IMR-90 (cell line): Measurements from ENCODE around the gene GNAO1. TPM values are rescaled to one million over a fixed set of nuclear protein-coding genes. Genes with fewer than 3 reads are reported as not detected.

Experiments used
- ATAC-seq: fragments of 200-7000 bp; cut with Tn5 transposase; 2 replicates; pipeline ENCODE4 v1.9.1; 2020; ENCODE audit warnings: low read depth, mild to moderate bottlenecking, moderate library complexity
- BruUV-seq: library from RNA; stranded (reverse); fragments of 400-500 nt; replicated peaks from 2 replicates; lab custom pipeline; 2021; lab: Mats Ljungman, UMichigan
- CTCF ChIA-PET: fragments of 300-600 bp; formaldehyde crosslinking; extraction: SDS; loops from one replicate; lab custom pipeline; 2021; ENCODE audit warnings: antibody characterized with exemption; lab: Yijun Ruan, JAX
- POLR2A ChIA-PET: fragments of 300-600 bp; sonication (Branson Sonifier 250); formaldehyde crosslinking; loops from one replicate; lab custom pipeline; 2022; ENCODE audit warnings: antibody characterized with exemption; ENCODE audit not compliant: unreplicated experiment; lab: Charles Lee
- DNase-seq: peaks from one replicate; pipeline ENCODE4 v3.0.0; 2013
- H2AFZ ChIP-seq: replicated peaks from 2 replicates; pipeline ENCODE3; 2013; ENCODE audit warnings: low read length, mild to moderate bottlenecking; ENCODE audit not compliant: poor library complexity
- H2AK5ac ChIP-seq: 2 replicates; pipeline ENCODE4 v1.6.1; 2013; ENCODE audit warnings: low read depth, low read length, inconsistent platforms
- H2AK9ac ChIP-seq: replicated peaks from 2 replicates; pipeline ENCODE3; 2013; ENCODE audit warnings: mild to moderate bottlenecking, low read depth, low read length, moderate library complexity; ENCODE audit not compliant: poor library complexity
- H2BK120ac ChIP-seq: 2 replicates; pipeline ENCODE4 v1.6.1; 2013; ENCODE audit warnings: low read depth, low read length, inconsistent platforms
- H2BK15ac ChIP-seq: 3 replicates; pipeline ENCODE4 v1.6.1; 2013; ENCODE audit warnings: low read depth, low read length, inconsistent platforms
- H2BK20ac ChIP-seq: 2 replicates; pipeline ENCODE4 v1.6.1; 2013; ENCODE audit warnings: low read depth, mild to moderate bottlenecking, inconsistent platforms, low read length, moderate library complexity
- H2BK5ac ChIP-seq: 2 replicates; pipeline ENCODE4 v1.6.1; 2013; ENCODE audit warnings: mild to moderate bottlenecking, low read depth, low read length, inconsistent platforms; ENCODE audit not compliant: poor library complexity, severe bottlenecking
- H3K14ac ChIP-seq: replicated peaks from 2 replicates; pipeline ENCODE4 v1.6.1; 2013; ENCODE audit warnings: low read depth, low read length, inconsistent platforms
- H3K18ac ChIP-seq: 2 replicates; pipeline ENCODE4 v1.6.1; 2013; ENCODE audit warnings: low read depth, low read length, control low read depth
- H3K23ac ChIP-seq: 2 replicates; pipeline ENCODE4 v1.6.1; 2013; ENCODE audit warnings: low read depth, low read length, inconsistent platforms
- H3K27ac ChIP-seq: 2 replicates; pipeline ENCODE4 v1.5.1; 2013; ENCODE audit warnings: mild to moderate bottlenecking, control low read depth, low read length; ENCODE audit not compliant: insufficient read depth
- H3K27me3 ChIP-seq: 2 replicates; pipeline ENCODE4 v1.6.1; 2013; ENCODE audit warnings: low read length; ENCODE audit not compliant: control insufficient read depth, insufficient read depth
- H3K36me3 ChIP-seq: 2 replicates; pipeline ENCODE4 v1.6.1; 2013; ENCODE audit warnings: low read length, mixed read lengths; ENCODE audit not compliant: control insufficient read depth, insufficient read depth
- H3K4ac ChIP-seq: 2 replicates; pipeline ENCODE4 v1.6.1; 2013; ENCODE audit warnings: low read depth, low read length, inconsistent platforms
- H3K4me1 ChIP-seq: 2 replicates; pipeline ENCODE4 v1.6.1; 2013; ENCODE audit warnings: low read length, mixed read lengths; ENCODE audit not compliant: control insufficient read depth, insufficient read depth
- H3K4me2 ChIP-seq: 2 replicates; pipeline ENCODE4 v1.6.1; 2013; ENCODE audit warnings: low read depth, mild to moderate bottlenecking, control low read depth, low read length, moderate library complexity
- H3K4me3 ChIP-seq: 2 replicates; pipeline ENCODE4 v1.5.1; 2013; ENCODE audit warnings: low read depth, mild to moderate bottlenecking, control low read depth, low read length, moderate library complexity; ENCODE audit not compliant: insufficient read depth
- H3K56ac ChIP-seq: 2 replicates; pipeline ENCODE4 v1.6.1; 2013; ENCODE audit warnings: low read length, inconsistent platforms; ENCODE audit not compliant: insufficient read depth; ENCODE audit errors: extremely low read depth
- H3K79me1 ChIP-seq, 2 experiments: 2 replicates each; pipeline ENCODE4 v1.6.1; 2013; ENCODE audit warnings: low read length in 2 of 2, inconsistent platforms in 1 of 2, low read depth in 1 of 2
- H3K9ac ChIP-seq: 2 replicates; pipeline ENCODE4 v1.6.1; 2013; ENCODE audit warnings: low read depth, low read length, control low read depth
- H3K9me1 ChIP-seq: 2 replicates; pipeline ENCODE4 v1.6.1; 2013; ENCODE audit warnings: low read length, inconsistent platforms; ENCODE audit not compliant: insufficient read depth
- H3K9me3 ChIP-seq: 2 replicates; pipeline ENCODE4 v1.6.1; 2013; ENCODE audit warnings: low read length; ENCODE audit not compliant: control insufficient read depth, insufficient read depth
- H4K20me1 ChIP-seq: 2 replicates; pipeline ENCODE4 v1.6.1; 2013; ENCODE audit warnings: low read length, inconsistent platforms; ENCODE audit not compliant: insufficient read depth
- H4K5ac ChIP-seq: 2 replicates; pipeline ENCODE4 v1.6.1; 2013; ENCODE audit warnings: mild to moderate bottlenecking, low read depth, low read length, control low read depth
- H4K8ac ChIP-seq, 2 experiments: 2 replicates each; pipeline ENCODE4 v1.6.1; 2013; ENCODE audit warnings: low read depth in 2 of 2, low read length in 2 of 2, control low read depth in 1 of 2, inconsistent platforms in 1 of 2
- H4K91ac ChIP-seq: 2 replicates; pipeline ENCODE4 v1.6.1; 2013; ENCODE audit warnings: low read depth, low read length, inconsistent platforms; ENCODE audit not compliant: insufficient read depth
- MAZ ChIP-seq: IDR thresholded peaks from 2 replicates; pipeline ENCODE4 v1.6.1; 2012; ENCODE audit warnings: low read depth, mild to moderate bottlenecking, low read length, improper control_type of control experiment, moderate library complexity, borderline replicate concordance
- NFE2L2 ChIP-seq: fragments of 150-350 bp; IDR thresholded peaks from 2 replicates; pipeline ENCODE4 v1.6.1; 2016; ENCODE audit warnings: low read depth, mild to moderate bottlenecking, low read length
- SMC3 ChIP-seq: fragments of 150-350 bp; IDR thresholded peaks from 2 replicates; pipeline ENCODE4 v1.6.1; 2016; ENCODE audit warnings: low read depth, mild to moderate bottlenecking, antibody characterized with exemption, low read length, moderate library complexity
- dilution Hi-C: fragments of 300-500 bp; cut with HindIII; formaldehyde crosslinking; loops from one replicate; pipeline ENCODE4 v1.14.3; 2018; ENCODE audit warnings: low sequenced_read_pairs; ENCODE audit not compliant: unreplicated experiment
- in situ Hi-C: fragments of 300-500 bp; cut with MboI; formaldehyde crosslinking; loops from 3 replicates; pipeline ENCODE4 v1.14.3; 2019; ENCODE audit warnings: low sequenced_read_pairs, inconsistent platforms, mixed read lengths
- intact Hi-C: fragments of 100-400 bp; cut with micrococcal nuclease; formaldehyde crosslinking; loops from 2 replicates; pipeline ENCODE4 v1.10.0; 2022
- polyA plus RNA-seq, 3 experiments: library from polyadenylated mRNA; depleted of rRNA; stranded (reverse); fragments of >200 nt; gene quantifications; 2 replicates each; pipeline ENCODE4 v1.2.3, GENCODE V29; 2012; ENCODE audit warnings: low replicate concordance in 1 of 3
- total RNA-seq: library from RNA; depleted of rRNA; stranded (reverse); fragments of >200 nt; gene quantifications from 2 replicates; pipeline ENCODE4 v1.2.3, GENCODE V29; 2012
- TF ChIP-seq, protein P1 (sequence below): fragments of 150-350 bp; IDR thresholded peaks from 2 replicates; pipeline ENCODE4 v1.6.1; 2016; ENCODE audit warnings: low read depth, mild to moderate bottlenecking, low read length, moderate library complexity, borderline replicate concordance

Gene GNAO1
- total and polyA plus RNA-seq, 2 of the 4 experiments (the other 2 are of a cell fraction): under 0.01 to 0.07 TPM

DNA sequence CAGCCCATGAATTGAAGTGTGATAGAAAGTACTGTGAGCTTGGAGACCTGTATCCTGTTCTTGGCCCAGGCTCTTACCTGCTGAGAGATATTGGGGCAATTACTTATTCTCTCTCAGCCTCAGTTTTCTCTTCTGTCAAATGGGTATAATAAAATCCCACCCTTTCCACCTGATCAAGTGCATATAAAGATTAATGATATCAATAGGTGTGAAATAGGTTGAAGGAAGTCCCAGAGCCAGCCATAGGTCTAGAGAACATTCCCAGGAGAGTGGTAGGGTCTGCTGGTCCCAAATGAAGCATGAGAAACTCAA lies 81.2 kb downstream of the GNAO1 start:
- H2AK5ac ChIP-seq: no peak overlapping the region
- H3K27me3 ChIP-seq: no peaks in the 10 kb centered on the region; the same call in 1 of the 2 replicates
- no peak overlapping the region for H3K23ac ChIP-seq
- H3K14ac ChIP-seq: no peak overlapping the region
- no peak for TF ChIP-seq NFE2L2
- TF ChIP-seq SMC3: no peak
- TF ChIP-seq, protein P1, sequence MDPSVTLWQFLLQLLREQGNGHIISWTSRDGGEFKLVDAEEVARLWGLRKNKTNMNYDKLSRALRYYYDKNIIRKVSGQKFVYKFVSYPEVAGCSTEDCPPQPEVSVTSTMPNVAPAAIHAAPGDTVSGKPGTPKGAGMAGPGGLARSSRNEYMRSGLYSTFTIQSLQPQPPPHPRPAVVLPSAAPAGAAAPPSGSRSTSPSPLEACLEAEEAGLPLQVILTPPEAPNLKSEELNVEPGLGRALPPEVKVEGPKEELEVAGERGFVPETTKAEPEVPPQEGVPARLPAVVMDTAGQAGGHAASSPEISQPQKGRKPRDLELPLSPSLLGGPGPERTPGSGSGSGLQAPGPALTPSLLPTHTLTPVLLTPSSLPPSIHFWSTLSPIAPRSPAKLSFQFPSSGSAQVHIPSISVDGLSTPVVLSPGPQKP: no peak
- TF ChIP-seq MAZ: no peak
- H3K4me3 ChIP-seq: no peak overlapping the region
- H2BK20ac ChIP-seq: no peak overlapping the region
- no peak overlapping the region for H4K91ac ChIP-seq
- H4K8ac ChIP-seq: no peak overlapping the region
- no TSS peak for BruUV-seq
- no peak overlapping the region for H3K4ac ChIP-seq
- no peak overlapping the region for H2BK5ac ChIP-seq
- no peak overlapping the region for H3K18ac ChIP-seq
- H2AK9ac ChIP-seq: no peak overlapping the region
- no peaks in the 10 kb centered on the region for H4K20me1 ChIP-seq
- H3K9me3 ChIP-seq: no peaks in the 10 kb centered on the region
- no peak overlapping the region for H3K4me2 ChIP-seq
- CTCF ChIA-PET: no interaction called here
- H2BK15ac ChIP-seq: no peak overlapping the region
- no peak overlapping the region for H2AFZ ChIP-seq
- H3K79me1 ChIP-seq: no peaks in the 10 kb centered on the region
- no peak overlapping the region for H3K27ac ChIP-seq
- POLR2A ChIA-PET: no interaction called here
- DNase-seq (no peak), ATAC-seq (no peak)
- intact Hi-C loops (no loop called here), dilution Hi-C loops (no loop called here), in situ Hi-C loops (no loop called here)
- H4K5ac ChIP-seq: no peak overlapping the region
- no peak overlapping the region for H3K56ac ChIP-seq
- no peak overlapping the region for H2BK120ac ChIP-seq
- H3K9ac ChIP-seq: no peak overlapping the region
- H3K9me1 ChIP-seq: peaks cover 6% of the 10 kb centered on the region; the same call in 1 of the 2 replicates
- no peaks in the 10 kb centered on the region for H3K36me3 ChIP-seq
- peaks cover 11% of the 10 kb centered on the region for H3K4me1 ChIP-seq
